HEK293T (cell line): Measurements from ENCODE around the gene TTC28.
A peak's percentile ranks its signal among the peaks of the same experiment; 100 is the strongest.

Source experiments
- ARNT ChIP-seq: fragments of 450-650 bp; IDR thresholded peaks from 2 replicates; pipeline ENCODE4 v1.6.1; 2017; ENCODE audit warnings: mild to moderate bottlenecking
- BHLHE40 ChIP-seq: fragments of 450-650 bp; IDR thresholded peaks from 2 replicates; pipeline ENCODE4 v1.6.1; 2016; ENCODE audit warnings: mild to moderate bottlenecking, moderate library complexity, borderline replicate concordance
- CTBP1 ChIP-seq: fragments of 450-650 bp; IDR thresholded peaks from 2 replicates; pipeline ENCODE4 v1.6.1; 2016; ENCODE audit warnings: borderline replicate concordance
- ELF4 ChIP-seq: fragments of 450-650 bp; IDR thresholded peaks from 2 replicates; pipeline ENCODE4 v1.6.1; 2017; ENCODE audit warnings: antibody characterized with exemption
- L3MBTL2 ChIP-seq: fragments of 450-650 bp; conservative IDR thresholded peaks from 2 replicates; pipeline ENCODE4 v1.6.1; 2016; ENCODE audit warnings: mild to moderate bottlenecking
- NFRKB ChIP-seq: fragments of 450-650 bp; IDR thresholded peaks from 2 replicates; pipeline ENCODE4 v1.6.1; 2016; ENCODE audit warnings: mild to moderate bottlenecking, moderate library complexity
- SP1 ChIP-seq: fragments of 450-650 bp; IDR thresholded peaks from 2 replicates; pipeline ENCODE4 v1.6.1; 2017
- SUZ12 ChIP-seq: fragments of 450-650 bp; IDR thresholded peaks from 2 replicates; pipeline ENCODE4 v1.6.1; 2016; ENCODE audit warnings: mild to moderate bottlenecking
- TARDBP ChIP-seq: fragments of 450-650 bp; IDR thresholded peaks from 2 replicates; pipeline ENCODE4 v1.6.1; 2016
- ZNF384 ChIP-seq: fragments of 450-650 bp; IDR thresholded peaks from 2 replicates; pipeline ENCODE4 v1.6.1; 2016

- no peak for TF ChIP-seq ARNT
- TF ChIP-seq SP1, result no peak
- TF ChIP-seq ELF4, result no peak
- no peak for TF ChIP-seq BHLHE40
- no peak for TF ChIP-seq TARDBP
- TF ChIP-seq CTBP1, result peak; percentile 17; the same call in 1 of the 2 replicates
- no peak for TF ChIP-seq SUZ12
- no peak for TF ChIP-seq L3MBTL2
- TF ChIP-seq NFRKB, result no peak
- peak; percentile 56 for TF ChIP-seq ZNF384
These were observed 498.6 kb downstream of the TTC28 start for GRCh38 chr22:28180804-28181731.
